IMR-90 (cell line): ENCODE results near the gene POLR3A.

Experiments
- BHLHE40 ChIP-seq: fragments of 150-350 bp; IDR thresholded peaks from 2 replicates; pipeline ENCODE4 v1.6.1; 2016; ENCODE audit warnings: mild to moderate bottlenecking, low read depth, low read length
- CEBPB ChIP-seq: IDR thresholded peaks from 2 replicates; pipeline ENCODE4 v1.6.1; 2012; ENCODE audit warnings: low read depth, low read length, improper control_type of control experiment
- CHD1 ChIP-seq: IDR thresholded peaks from 2 replicates; pipeline ENCODE4 v1.6.1; 2012; ENCODE audit warnings: low read depth, low read length, improper control_type of control experiment
- CTCF ChIP-seq: conservative IDR thresholded peaks from 2 replicates; pipeline ENCODE4 v1.5.1; 2012; ENCODE audit warnings: mild to moderate bottlenecking, low read depth, low read length, improper control_type of control experiment
- MAZ ChIP-seq: IDR thresholded peaks from 2 replicates; pipeline ENCODE4 v1.6.1; 2012; ENCODE audit warnings: low read depth, mild to moderate bottlenecking, low read length, improper control_type of control experiment, moderate library complexity, borderline replicate concordance
- MXI1 ChIP-seq: IDR thresholded peaks from 2 replicates; pipeline ENCODE4 v1.6.1; 2012; ENCODE audit warnings: low read depth, mild to moderate bottlenecking, low read length, moderate library complexity, borderline replicate concordance
- NFE2L2 ChIP-seq: fragments of 150-350 bp; IDR thresholded peaks from 2 replicates; pipeline ENCODE4 v1.6.1; 2016; ENCODE audit warnings: low read depth, mild to moderate bottlenecking, low read length
- POLR2A ChIP-seq: IDR thresholded peaks from 2 replicates; pipeline ENCODE4 v1.6.1; 2012; ENCODE audit warnings: mild to moderate bottlenecking, low read depth, low read length
- RAD21 ChIP-seq: IDR thresholded peaks from 2 replicates; pipeline ENCODE4 v1.6.1; 2012; ENCODE audit warnings: low read length, improper control_type of control experiment
- RCOR1 ChIP-seq: IDR thresholded peaks from 2 replicates; pipeline ENCODE4 v1.6.1; 2012; ENCODE audit warnings: mild to moderate bottlenecking, low read length, improper control_type of control experiment; ENCODE audit not compliant: insufficient replicate concordance
- RFX5 ChIP-seq: IDR thresholded peaks from 2 replicates; pipeline ENCODE4 v1.8.0; 2012; ENCODE audit warnings: low read depth, mild to moderate bottlenecking, low read length, moderate library complexity
- SMC3 ChIP-seq: fragments of 150-350 bp; IDR thresholded peaks from 2 replicates; pipeline ENCODE4 v1.6.1; 2016; ENCODE audit warnings: low read depth, mild to moderate bottlenecking, antibody characterized with exemption, low read length, moderate library complexity
- USF2 ChIP-seq: fragments of 150-350 bp; IDR thresholded peaks from 2 replicates; pipeline ENCODE4 v1.6.1; 2017; ENCODE audit warnings: mild to moderate bottlenecking, antibody characterized with exemption, low read length, low read depth

GRCh38 chr10:78025685-78026364, 3.5 kb downstream of the POLR3A start:
- TF ChIP-seq POLR2A (no peak), CTCF (no peak), MXI1 (no peak), USF2 (no peak), BHLHE40 (no peak), RCOR1 (no peak), MAZ (no peak), NFE2L2 (no peak), RAD21 (no peak), CHD1 (no peak), RFX5 (no peak), SMC3 (no peak), CEBPB (no peak)
